Adipocyte (in vitro differentiated cells): ENCODE data around the gene TGM2.

Experiments
- DNase-seq: peaks from one replicate; pipeline ENCODE4 v3.0.0-alpha.2; 2015; ENCODE audit warnings: low read depth
- H3K27me3 ChIP-seq: replicated peaks from 2 replicates; pipeline ENCODE4 v1.7.0; 2013; ENCODE audit warnings: mild to moderate bottlenecking, low read length, moderate library complexity; ENCODE audit not compliant: control insufficient read depth, insufficient read depth
- H3K36me3 ChIP-seq: 2 replicates; pipeline ENCODE4 v1.7.0; 2013; ENCODE audit warnings: low read length, mild to moderate bottlenecking, moderate library complexity; ENCODE audit not compliant: control insufficient read depth, insufficient read depth, severe bottlenecking
- H3K4me1 ChIP-seq: 2 replicates; pipeline ENCODE4 v1.7.0; 2013; ENCODE audit warnings: mild to moderate bottlenecking, low read length, moderate library complexity; ENCODE audit not compliant: control insufficient read depth, insufficient read depth
- H3K4me3 ChIP-seq: 2 replicates; pipeline ENCODE4 v1.7.0; 2013; ENCODE audit warnings: mild to moderate bottlenecking, low read length, moderate library complexity
- H3K9ac ChIP-seq: 2 replicates; pipeline ENCODE4 v1.7.0; 2013; ENCODE audit warnings: mild to moderate bottlenecking, low read length, moderate library complexity
- H3K9me3 ChIP-seq: 2 replicates; pipeline ENCODE4 v1.7.0; 2013; ENCODE audit warnings: mild to moderate bottlenecking, low read length, moderate library complexity; ENCODE audit not compliant: control insufficient read depth

TGM2 gene

GRCh38 chr20:38197619-38198018 is 32.5 kb upstream of the TGM2 start:
- DNase-seq, result no peak
- H3K27me3 ChIP-seq, result peaks cover 11% of the 10 kb centered on the region
- H3K9me3 ChIP-seq, result no peaks in the 10 kb centered on the region
- no peak overlapping the region for H3K4me3 ChIP-seq
- H3K4me1 ChIP-seq, result peaks cover 29% of the 10 kb centered on the region
- no peak overlapping the region for H3K9ac ChIP-seq
- H3K36me3 ChIP-seq, result no peaks in the 10 kb centered on the region

GRCh38 chr20:38197217-38197616 is 32.1 kb upstream of the TGM2 start:
- Histone ChIP-seq H3K9me3 (no peaks in the 10 kb centered on the region), H3K27me3 (peaks cover 11% of the 10 kb centered on the region), H3K4me1 (peaks cover 29% of the 10 kb centered on the region), H3K9ac (no peak overlapping the region), H3K36me3 (no peaks in the 10 kb centered on the region), H3K4me3 (no peak overlapping the region)
- no peak for DNase-seq

DNA sequence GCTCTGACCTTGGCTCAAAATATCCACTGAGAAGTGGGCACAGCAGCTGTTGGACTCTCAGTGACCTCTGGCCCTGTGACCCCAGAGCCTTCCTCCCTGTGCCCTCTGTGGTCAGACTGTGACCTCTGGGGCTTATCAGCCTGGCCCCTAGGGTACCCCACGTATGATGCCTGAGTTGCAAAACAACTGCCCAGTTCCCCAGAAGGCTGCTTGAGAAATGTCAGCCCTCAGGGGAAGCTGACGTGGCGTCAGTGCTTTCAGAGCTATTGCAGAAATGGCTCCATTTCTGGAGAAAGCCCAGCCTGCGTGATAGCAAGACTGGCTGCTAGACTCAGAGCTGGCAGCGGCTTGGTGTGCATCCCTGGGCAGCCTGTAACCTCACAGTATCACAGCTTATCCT is 31.5 kb upstream of the TGM2 start:
- Histone ChIP-seq H3K9ac (no peak overlapping the region), H3K27me3 (peaks cover 11% of the 10 kb centered on the region), H3K36me3 (no peaks in the 10 kb centered on the region), H3K9me3 (no peaks in the 10 kb centered on the region), H3K4me1 (peaks cover 33% of the 10 kb centered on the region), H3K4me3 (no peak overlapping the region)
- peak; percentile 91 for DNase-seq

GRCh38 chr20:38196076-38196475 is 31.0 kb upstream of the TGM2 start:
- DNase-seq, result no peak

DNA sequence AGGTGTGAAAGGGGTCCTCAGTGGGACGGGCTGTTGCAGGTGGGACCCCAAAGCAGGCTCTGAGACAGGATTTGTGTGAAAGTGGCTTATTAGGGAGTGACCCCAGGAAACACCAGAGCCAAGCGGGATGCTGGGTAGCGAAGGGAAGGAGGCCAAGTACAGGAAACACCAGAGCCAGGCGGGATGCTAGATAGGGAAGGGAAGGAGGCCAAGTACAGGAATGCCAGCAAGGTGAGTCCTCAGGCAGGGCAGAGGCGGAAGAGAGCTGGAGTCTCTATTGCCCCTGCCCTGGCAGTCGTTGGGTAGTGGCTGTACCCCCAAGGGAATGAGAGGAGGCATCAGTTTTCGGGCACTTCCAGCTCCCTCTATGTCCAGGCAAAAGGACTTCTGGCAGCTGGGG is 30.5 kb upstream of the TGM2 start:
- Histone ChIP-seq H3K9me3 (no peaks in the 10 kb centered on the region), H3K36me3 (no peaks in the 10 kb centered on the region), H3K4me1 (peaks cover 34% of the 10 kb centered on the region), H3K27me3 (peaks cover 11% of the 10 kb centered on the region), H3K9ac (no peak overlapping the region), H3K4me3 (no peak overlapping the region)
- DNase-seq, result no peak

More at GRCh38 chr20:38196076-38196475, 31.0 kb upstream of the TGM2 start:
- Histone ChIP-seq H3K4me3 (no peak overlapping the region), H3K9ac (no peak overlapping the region), H3K36me3 (no peaks in the 10 kb centered on the region), H3K9me3 (no peaks in the 10 kb centered on the region), H3K4me1 (peaks cover 34% of the 10 kb centered on the region), H3K27me3 (peaks cover 11% of the 10 kb centered on the region)

DNA sequence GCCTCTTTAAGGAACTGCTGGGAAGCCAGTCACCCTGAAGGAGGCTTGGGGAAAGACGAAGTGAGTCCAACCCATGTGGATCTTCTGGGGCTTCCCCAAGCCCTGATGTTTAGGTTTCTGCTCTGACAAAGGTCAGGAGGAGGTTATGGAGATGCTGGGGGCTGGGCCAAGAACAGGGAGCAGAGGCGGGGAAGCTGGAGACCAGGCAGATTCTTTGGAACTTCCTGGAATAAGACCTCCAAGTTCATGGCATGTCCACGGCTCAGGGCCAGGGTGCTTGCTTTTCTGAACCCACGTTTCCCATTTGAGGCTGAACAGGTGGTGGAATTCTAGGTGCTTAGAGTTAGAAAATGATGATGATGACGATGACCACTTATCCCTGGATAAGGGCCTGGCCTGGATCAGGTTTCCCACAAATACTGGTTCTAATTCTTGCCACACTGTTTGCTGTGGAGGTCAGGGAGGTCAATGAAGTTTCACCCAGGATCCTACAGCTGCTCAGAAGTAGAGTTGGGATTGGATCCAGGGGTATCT is 30.0 kb upstream of the TGM2 start:
- no peak overlapping the region for H3K4me3 ChIP-seq
- H3K27me3 ChIP-seq, result peaks cover 11% of the 10 kb centered on the region
- no peak overlapping the region for H3K9ac ChIP-seq
- no peaks in the 10 kb centered on the region for H3K36me3 ChIP-seq
- no peak for DNase-seq
- H3K4me1 ChIP-seq, result peaks cover 34% of the 10 kb centered on the region
- H3K9me3 ChIP-seq, result no peaks in the 10 kb centered on the region

DNA sequence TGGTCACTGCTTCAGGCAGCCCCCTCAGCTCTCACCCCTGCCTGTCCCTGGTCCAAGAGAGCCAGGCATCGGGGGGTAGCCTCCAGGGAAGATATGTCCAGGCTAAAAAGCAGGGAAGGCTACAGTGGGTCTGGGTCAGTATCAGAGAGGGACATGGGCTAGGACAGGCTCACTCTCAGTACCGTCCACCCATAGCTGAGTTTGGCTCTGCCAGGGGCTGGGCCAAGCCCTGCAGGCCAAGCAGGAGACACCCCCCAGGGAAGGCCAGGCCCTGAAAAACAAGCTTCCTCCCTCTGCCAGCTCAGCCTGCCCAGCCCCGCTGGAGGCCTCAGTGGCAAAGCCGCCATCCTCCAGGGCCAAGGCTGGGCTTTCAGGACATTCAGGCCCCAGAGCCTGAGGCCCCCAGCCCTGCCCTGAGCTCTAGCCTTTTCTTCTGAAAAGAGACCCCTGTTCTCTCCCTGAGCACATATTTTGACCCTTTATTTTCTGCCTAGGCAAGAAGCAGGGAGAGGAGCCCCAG is 28.6 kb upstream of the TGM2 start:
- H3K4me3 ChIP-seq, result no peak overlapping the region
- no peaks in the 10 kb centered on the region for H3K36me3 ChIP-seq
- peaks cover 11% of the 10 kb centered on the region for H3K27me3 ChIP-seq
- H3K9me3 ChIP-seq, result no peaks in the 10 kb centered on the region
- no peak for DNase-seq
- peaks cover 32% of the 10 kb centered on the region for H3K4me1 ChIP-seq
- no peak overlapping the region for H3K9ac ChIP-seq

DNA sequence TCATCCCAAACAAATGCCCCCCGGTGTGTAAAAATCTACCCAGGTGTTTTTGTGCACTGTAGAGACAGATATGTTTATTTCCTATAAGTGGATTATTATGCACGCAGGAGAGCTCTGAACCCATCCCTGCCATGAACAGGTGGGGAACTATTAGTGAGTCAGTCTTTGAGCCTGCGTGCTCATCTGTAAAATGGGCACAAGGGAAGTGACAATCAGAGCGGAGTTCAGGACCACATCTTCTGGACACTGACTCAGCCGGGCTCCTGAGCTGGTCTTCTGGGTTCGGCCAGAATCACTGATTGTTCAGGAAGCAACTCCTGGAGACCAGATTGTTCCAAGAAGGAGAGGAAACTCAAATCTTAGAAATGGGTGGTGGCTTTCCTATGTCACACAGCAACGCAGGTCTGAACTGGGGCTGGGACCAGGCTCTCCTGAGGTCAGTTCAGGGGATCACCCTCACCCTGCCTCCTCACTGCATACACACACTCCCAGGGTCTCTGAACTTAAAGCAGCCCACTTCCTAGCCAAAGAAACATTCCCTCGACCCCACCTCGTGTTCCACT is 27.3 kb upstream of the TGM2 start:
- Histone ChIP-seq H3K9ac (no peak overlapping the region), H3K36me3 (no peaks in the 10 kb centered on the region), H3K4me1 (peaks cover 21% of the 10 kb centered on the region), H3K4me3 (no peak overlapping the region), H3K9me3 (no peaks in the 10 kb centered on the region), H3K27me3 (peaks cover 11% of the 10 kb centered on the region)
- no peak for DNase-seq

DNA sequence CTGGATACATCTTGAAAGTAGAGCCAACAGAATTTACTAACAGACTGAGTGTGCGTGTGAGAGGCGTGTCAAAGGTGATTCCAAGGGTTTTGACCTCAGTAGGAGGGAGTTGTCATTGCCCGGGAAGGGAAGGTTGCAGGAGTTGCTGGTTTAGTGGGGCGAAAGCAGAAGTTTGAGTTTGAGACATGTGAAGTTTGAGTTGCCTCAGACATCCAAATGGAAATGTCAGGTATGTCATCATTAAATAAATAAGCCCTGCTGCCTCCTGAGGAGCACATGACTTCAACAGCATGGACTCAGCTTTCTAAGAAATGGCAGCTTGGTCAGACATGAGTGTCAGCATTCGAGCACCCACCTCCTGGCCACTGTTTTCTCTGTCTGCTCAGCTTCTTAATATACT is 26.6 kb upstream of the TGM2 start:
- Histone ChIP-seq H3K27me3 (peaks cover 11% of the 10 kb centered on the region), H3K9ac (no peak overlapping the region), H3K4me3 (no peak overlapping the region), H3K4me1 (peaks cover 16% of the 10 kb centered on the region), H3K36me3 (no peaks in the 10 kb centered on the region), H3K9me3 (no peaks in the 10 kb centered on the region)
- no peak for DNase-seq

- peaks cover 11% of the 10 kb centered on the region for H3K4me1 ChIP-seq
- no peaks in the 10 kb centered on the region for H3K36me3 ChIP-seq
- peaks cover 11% of the 10 kb centered on the region for H3K27me3 ChIP-seq
- H3K9me3 ChIP-seq, result no peaks in the 10 kb centered on the region
- no peak overlapping the region for H3K9ac ChIP-seq
- no peak for DNase-seq
- H3K4me3 ChIP-seq, result no peak overlapping the region
Observed at GRCh38 chr20:38190936-38191371, 25.9 kb upstream of the TGM2 start.

GRCh38 chr20:38190166-38190565 is 25.1 kb upstream of the TGM2 start:
- Histone ChIP-seq H3K36me3 (no peaks in the 10 kb centered on the region), H3K9me3 (no peaks in the 10 kb centered on the region), H3K4me3 (no peak overlapping the region), H3K27me3 (peaks cover 8% of the 10 kb centered on the region), H3K9ac (no peak overlapping the region), H3K4me1 (peaks cover 8% of the 10 kb centered on the region)
- no peak for DNase-seq

GRCh38 chr20:38187517-38187916 is 22.4 kb upstream of the TGM2 start:
- H3K4me3 ChIP-seq, result no peak overlapping the region
- no peak overlapping the region for H3K9ac ChIP-seq
- peaks cover 8% of the 10 kb centered on the region for H3K4me1 ChIP-seq
- H3K9me3 ChIP-seq, result peaks cover 2% of the 10 kb centered on the region
- DNase-seq, result peak; percentile 48
- H3K27me3 ChIP-seq, result no peaks in the 10 kb centered on the region
- H3K36me3 ChIP-seq, result no peaks in the 10 kb centered on the region
